ENCODE data around the gene TPM2.

TPM2 gene

DNA sequence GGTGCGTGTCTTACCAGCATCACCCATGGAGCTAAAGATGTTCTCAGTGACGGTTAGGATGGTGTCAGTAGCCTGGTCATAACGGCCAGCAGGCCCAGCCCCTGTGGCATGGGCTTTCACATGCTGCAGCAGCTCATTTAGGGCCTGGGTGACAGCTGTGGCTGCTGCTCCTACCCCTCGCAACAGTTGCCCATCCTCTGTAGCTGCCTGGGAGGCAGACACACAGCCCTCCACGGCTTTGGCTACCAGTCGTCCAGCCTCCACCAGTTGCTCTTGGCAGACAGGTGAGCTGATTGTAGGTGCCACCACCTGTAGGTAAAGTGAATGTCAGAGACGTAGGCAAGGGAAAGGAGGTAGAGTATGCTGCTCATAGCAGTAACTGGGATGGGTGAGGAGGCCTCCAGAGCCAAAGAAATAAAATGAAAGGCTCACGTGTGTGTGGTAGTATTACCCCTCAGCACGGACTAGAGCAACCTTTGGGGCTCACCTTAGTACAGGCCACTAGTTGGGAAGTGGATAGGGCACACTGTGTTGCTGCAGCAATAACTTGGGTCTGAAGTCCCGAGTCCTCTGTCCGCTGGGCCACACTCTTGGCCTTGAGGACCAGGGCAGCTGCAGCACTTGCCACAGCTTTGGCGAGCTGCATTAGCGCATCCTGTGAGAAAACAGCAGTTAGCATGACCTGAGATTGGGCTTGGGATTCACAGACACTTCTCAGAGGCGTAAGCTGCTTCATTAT lies 27.6 kb upstream of the TPM2 start:
- DNase-seq, result no peak

DNA sequence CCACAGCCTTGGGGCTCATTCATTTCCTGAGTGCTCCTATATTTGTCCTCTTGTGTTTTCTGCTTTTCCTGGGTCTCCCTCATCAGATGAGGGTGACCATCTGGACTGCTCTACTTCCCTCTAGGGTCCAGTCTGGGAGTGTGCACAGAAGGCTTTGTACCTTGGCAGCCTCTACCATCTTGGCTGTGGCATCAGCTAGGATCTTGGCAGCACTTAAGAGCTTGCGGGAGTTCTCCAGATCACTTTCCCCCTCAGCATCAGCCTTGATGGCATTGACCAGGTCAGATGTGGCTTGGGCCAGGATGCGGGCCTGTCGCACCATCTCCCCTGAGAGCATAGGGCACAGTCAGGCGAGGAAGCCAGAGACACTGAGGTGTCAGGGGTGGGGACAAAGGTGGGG lies 26.5 kb upstream of the TPM2 start:
- DNase-seq, result no peak

DNA sequence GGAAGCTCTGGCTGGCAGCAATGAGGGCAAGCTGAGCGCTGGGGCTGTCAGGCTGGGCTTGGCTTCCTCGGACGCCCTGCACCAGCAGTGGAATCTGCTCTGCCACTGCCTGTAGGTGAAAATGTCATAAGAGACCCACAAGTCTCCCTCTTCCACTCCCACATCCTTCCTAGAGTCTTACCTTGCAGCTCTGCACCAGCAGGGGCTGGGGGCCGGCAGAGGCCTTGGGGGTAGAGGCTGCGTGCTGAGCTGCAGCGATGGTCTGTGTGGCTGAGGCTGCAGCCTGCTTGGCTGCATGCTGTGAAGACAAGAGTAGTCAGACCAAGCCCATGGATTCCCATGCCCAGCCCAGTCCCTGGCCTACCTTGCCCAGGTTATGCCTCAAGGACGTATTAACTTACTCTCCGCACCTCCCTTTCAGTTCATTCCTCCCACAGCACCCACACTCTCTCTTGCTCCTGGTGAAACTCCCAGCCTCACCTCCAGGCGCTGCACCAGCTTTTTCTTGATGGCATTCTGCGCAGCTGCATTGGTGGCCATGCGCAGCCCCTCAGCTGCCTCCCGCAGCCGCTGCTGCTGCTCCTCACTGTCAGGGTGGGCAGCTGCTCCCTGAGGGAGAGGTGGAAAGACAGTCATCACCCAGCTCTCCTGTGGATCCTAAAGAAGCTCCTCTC lies 25.0 kb upstream of the TPM2 start:
- DNase-seq, result no peak

DNA sequence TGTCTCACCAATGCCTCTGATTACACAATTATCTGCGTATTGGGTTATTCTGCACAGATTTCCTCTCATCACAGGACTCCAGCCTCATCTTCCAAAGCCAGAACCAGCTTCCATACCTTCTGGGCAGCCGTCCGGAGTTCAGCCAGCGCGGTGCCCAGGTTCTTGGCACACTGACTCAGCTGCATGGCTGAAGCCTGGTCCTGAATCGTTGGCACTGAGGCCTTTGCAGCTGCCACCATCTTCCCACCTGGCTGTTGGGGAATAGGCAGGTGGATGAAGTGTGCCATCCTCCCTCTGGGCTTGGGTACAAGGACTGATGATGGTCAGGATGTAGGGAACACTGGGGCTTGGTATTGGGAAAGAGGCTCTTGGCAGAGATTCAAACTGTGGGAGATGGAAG lies 24.4 kb upstream of the TPM2 start:
- DNase-seq, result no peak

DNA sequence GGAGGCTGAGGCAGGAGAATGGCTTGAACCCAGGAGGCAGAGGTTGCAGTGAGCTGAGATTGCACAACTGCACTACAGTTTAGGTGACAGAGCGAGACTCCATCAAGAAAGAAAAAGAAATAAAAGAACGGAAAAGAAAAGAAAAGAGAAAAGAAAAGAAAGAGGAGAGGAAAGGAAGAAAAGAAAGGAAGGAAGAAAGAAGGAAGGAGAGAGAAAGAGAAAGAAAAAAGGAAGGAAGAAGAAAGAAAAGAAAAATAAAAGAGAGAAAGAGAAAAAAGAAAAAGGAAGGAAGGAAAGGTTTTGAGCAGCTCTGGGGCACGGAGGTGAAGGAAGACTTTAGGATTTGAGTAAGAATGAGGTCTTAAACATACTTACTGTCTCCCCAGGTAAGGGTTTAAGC lies 23.9 kb upstream of the TPM2 start:
- DNase-seq, result no peak

DNA sequence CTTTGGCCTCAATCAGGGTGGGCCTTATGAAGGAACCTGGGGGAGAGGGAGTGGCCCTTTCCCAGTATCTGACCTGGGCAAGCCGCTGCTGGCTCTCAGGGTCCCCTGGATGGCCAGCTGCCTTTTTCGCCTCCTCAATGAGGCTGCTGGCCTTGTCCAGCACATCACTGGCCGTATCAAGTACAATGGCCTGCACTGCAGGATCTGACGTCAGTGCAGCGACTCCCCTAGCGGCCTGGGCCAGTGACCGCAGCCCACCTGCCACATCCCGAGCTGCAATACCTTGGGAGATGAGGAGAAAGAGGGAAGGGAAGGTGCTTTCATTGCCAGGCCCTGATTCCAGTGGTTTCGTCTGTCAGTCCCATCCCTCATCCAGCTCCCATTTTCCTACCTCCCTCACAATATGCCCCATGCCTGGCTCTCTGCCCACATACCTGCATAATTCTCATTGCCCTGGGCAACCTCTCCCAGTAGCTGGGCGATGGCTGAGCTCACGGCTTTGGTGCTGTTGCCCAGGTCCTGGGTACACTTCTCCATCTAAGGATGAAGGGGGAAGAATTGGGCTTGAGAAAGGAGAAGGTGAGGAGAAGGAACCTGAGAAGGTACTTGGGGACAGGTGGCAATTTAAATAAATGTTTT lies 23.2 kb upstream of the TPM2 start:
- DNase-seq, result no peak

DNA sequence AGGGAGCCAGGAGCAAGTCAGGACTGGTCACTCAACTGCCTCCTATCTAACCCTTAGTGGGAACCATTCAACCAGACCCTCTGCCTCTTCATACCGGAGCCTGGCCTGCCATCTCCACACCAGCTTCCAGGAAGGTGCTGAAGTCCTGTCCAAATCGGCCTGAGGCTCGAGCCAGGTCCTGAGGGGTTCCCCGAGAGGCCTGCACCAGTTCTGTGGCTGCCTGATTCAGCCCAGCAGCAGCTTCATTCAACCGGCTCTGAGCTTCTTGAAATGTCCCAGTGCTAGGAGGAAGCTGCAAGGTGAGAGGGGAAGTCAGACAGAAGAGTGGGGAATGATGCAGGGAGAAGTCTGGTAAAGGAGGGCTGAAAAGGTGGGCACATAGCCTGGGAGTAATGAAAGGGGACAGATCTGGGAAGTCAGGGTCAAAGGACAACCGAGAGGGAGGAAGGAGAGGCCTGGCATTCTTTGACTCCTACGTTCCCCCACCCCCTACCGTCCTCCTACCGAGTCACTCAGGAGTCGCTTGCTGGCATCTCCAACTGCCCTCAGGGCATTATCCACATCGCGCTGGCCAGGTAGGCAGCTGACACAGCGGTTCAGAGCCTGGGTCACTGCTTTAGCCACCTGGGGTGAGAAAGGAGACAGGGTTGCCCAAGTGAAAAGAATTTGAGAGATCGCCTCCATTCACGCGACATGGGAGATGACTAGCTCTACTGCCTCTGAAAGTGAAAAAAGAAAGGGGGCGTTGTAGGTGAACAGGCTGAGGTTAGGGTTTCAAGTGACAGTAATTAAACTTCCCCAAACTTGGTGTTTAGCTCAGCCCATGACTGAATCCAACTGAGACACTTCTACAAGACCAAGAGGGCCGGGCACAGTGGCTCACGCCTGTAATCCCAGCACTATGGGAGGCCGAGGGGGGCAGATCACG lies 22.0 kb upstream of the TPM2 start:
- no peak for DNase-seq

DNA sequence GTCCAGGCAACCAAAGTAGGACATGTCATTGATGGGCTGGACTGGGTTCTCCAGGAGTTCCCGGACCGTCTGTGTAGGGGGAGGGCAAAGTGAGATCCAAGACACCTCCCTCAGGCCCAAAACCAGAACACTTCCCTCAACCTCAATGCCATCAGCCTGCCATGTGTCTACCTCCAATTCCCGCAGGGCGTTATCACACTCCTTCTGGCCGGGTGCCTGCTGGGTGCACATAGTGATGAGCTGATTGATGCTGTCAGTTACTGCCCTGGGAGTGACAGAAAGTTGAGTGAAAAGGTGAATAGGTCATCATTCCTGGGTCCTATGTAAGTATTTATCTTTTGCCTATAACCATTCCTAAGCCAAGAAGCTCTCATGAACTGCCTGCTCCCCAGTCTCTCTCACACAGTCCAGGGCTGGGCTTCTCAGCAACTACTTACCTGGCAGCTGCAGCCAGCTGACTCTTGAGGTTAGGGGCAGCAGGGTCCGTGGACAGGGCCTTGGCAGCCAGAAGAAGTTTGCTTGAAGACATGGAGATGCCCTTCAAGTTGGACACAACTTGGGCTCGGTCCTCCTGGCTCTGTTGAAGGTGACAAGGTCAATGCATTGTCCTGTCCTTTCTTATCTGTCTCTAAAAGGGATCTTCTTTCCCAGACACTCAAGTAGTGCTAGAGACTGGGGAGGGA lies 21.2 kb upstream of the TPM2 start:
- DNase-seq, result no peak

DNA sequence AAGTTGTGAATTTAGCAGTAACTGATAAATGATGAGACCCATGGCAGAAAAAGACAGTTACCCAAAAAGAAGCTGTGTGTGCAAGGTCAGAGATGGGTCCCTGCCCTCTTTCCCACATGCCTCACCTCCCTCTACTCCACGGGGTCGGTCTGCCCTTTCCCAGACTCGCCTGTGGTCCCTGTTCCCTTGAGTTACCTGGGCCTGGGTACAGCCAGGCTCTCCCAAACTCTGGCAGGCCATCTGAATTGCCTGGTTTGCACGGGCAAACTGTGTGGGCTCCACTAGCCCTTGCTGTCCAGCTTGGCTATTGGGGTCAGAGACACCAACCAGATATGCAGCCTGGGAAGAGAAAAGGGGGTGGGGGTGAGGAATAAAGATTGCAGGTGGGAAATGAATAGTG lies 18.4 kb upstream of the TPM2 start:
- no peak for DNase-seq

DNA sequence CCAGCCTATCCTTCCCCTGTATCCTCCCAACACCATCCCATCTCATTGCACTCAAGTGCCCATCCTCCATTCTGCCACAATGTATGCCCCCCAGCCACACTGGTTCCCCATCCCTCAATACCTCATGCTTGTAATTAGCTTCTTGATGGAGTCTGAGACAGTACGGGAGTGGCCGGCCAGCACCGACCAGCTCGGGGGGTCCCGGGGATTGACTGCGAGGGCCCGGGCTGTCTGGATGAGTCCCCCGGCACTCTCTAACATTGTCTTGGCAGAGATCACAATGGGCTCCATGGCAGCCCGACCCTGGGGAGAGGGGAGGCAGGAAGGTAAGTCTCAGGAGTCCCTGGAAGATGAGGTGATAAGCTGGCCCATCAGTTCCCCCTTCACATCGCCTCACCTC lies 17.2 kb upstream of the TPM2 start:
- no peak for DNase-seq

DNA sequence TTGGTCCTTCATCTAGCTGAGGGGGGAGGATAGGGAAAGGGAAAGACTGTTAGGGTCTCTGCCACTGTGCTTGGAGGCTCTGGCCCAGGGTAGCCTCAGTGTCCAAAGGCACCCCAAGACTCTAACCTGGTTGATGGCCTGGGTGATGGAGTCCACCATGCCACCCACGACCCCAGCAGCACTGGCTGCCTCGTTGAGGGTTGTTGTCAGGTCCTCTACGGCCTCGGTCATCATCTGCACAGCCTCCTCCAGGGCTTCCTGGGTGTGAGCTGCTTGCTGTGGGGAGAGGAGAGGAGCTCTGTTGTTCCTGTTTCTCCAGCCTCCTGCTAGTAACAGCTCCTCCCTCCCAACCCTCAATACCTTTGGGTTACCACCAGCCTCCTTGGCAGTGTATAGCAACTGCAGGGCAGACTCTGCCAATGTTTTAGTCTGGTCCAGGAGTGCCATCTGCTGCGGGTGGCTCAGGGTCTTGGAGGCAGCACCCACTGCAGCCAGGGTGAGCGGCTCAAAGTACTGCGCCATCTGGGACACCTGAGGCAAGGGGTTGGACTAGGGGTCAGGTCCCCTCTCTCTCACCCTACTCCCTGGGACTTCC lies 16.2 kb upstream of the TPM2 start:
- DNase-seq, result no peak

DNA sequence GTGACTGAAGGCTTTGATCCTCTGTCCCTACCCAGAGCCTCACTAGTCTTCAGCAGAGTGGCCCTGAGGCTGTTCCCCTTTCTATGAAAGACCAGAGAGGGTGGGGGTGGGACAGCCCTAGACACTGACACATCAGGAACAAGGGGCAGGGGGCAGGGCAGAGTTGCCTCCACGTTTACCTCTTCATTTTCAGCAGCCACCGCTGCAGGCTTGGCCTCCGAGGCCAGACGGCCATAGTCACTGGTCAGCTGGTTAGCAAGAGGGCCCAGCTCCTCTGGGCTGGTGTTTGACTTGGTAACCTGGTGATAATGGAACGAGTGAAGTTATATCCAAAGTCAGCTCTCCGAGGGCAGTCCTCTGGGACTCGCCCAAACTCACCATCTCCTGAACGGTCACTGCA lies 15.6 kb upstream of the TPM2 start:
- DNase-seq, result no peak

DNA sequence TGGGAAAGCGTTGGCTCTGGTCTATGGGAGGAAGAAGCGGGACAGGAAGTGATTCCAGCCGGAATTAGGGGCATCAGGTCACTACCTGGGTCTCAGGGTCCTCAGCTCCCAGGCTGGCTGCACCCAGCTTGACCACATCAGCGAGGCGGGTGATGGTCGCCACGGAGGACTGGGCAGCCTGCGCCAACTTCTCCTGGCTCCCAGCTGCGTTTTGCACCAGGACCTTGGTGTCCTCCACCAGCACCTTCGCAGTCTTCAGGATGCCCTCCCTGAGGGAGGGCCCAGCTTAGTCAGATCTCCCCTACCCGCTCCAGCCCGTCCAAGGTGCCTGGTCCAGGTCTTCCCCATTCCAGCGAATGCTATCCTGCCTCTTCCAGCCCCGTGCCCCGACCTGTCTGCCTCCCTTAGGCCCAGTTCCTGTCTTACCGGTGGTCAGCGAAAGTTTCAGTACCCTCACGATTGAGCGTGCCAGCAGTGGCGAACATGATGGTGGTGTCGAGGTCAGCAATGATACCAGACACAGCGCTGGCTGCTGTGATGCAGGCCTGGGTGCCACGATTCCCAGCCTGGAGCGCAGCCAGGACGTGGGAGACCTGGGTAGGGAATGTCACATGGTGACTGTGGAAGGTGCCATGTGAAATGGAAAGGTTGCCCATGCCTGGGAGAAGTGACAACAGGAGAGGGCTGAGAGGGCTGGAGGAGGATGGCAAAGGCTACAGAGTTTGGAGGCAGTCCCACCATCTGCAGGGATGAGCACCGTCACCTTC lies 14.4 kb upstream of the TPM2 start:
- no peak for DNase-seq

DNA sequence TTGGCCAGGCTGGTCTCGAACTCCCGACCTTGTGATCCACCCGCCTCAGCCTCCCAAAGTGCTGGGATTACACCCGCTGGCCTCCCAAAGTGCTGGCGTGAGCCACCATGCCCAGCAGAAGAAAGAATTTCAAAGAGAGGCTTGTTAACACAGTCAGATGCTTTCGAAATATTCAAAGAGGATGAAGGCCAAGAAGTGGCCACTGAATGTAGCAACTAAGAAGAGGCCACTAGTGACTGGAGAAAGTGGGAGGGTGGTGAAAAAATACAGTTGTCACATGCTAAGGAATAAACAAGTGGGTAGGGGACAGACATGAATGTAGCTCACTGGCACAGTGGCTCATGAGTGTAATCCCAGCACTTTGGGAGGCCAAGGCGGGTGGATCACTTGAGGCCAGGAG lies 13.0 kb upstream of the TPM2 start:
- no peak for DNase-seq

DNA sequence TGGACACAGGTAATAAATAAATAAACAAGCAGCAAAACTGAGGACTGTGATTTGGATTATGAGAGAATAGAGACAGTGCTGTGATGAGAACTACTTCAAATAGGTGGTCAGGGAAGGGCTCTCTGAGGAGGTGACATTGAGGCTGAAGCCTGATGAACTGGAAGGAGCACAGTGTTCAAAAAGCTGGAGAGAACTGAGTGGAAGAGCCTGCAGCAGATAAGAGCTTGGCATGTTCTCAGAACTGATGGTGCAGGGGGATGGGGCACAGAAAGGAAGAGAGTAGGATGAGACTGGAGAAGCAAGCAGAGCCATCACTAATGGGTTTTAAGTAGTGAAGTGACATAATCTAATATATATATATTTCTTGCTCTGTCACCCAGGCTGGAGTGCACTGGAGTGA lies 11.2 kb upstream of the TPM2 start:
- no peak for DNase-seq

DNA sequence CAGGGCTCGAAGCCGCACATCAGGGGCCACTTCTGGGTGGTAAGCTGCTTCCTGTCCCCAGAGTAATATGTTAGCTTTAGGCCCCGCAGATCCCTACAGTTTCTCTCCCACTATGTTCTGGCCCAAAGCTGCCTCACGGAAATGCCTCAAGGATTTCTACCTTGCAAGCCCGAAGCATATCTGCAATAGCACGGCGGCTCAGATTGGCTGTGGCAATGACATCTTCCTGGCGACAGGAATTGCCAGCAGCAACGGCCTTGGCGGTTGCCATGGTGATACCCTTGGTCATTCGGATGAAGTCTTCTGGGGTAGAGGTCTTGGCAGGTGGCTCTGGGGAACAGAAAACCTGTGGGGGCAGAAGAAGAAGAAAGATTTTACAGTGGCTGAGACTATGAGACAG lies 10.3 kb upstream of the TPM2 start:
- DNase-seq, result no peak

DNA sequence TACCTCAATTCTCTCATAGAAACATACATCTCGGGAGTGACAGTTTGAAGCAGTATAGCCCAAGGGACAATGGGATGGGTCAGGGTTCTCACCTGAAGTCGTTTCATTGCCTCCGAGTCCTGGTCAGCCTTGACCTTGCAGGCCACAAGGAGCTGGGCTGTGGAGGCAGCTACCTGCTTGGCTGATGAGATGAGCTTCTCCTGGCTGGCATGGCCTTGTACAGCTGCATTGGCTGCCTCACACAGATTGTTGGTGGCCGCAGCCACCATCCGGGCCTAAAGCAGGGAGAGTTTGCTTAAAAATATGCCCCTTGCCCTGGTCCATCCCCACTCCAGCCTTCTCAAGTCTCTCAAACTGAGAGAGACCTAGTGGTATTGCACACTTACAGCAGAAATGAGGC lies 8.5 kb upstream of the TPM2 start:
- no peak for DNase-seq

DNA sequence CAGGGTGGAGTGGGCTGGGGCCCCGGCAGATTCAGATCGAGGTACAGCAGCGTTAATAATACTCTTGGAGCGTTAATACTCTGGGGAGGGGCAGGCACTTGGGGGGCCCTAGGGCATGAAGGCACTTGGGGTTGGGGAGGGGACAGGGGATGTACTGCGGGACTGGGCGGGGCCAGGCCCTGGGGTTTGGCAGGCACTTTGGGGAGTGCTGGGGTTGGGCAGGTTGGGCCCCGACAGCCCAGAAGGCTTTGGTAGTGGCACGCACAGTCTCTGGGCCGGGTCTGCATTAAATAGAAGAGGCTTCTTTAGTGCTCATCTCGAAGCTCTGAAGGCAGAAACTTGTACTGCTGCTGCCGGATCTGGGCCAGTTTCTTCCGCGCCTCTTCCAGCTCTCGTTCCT lies 7.8 kb upstream of the TPM2 start:
- no peak for DNase-seq

DNA sequence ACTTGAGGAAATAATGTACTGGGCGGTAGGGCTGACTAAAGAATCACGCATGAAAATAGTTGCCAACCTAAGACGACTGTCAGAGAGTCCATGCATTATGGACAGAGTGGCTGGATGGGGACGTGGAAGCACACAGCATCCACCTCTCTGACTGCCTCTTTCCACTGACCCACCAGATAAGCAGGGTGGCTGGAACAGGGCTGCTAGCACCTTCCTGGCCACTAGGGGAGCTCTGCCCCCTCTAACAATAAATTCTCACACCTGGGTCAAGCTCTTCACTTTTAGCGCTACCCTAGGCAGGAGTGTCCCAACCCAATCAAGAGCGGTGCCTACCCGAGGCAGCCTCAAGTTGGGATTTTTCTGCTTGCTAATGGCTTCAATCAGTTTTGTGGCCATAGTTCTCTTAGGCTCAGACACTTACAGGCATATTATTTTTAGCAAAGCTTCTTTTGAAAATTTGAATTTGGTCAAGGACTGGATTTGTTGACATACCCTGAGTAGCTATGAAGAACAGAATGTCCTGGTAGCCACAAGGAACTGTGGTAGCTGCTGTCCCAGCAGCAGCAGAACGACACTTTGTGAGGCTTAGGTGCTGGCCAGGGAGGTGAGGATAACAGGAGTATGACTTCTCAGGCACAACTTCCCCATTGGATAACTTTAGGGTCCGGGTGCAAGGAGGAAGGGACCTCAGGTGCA lies 6.9 kb upstream of the TPM2 start:
- DNase-seq, result peak; percentile 72 to 74

DNA sequence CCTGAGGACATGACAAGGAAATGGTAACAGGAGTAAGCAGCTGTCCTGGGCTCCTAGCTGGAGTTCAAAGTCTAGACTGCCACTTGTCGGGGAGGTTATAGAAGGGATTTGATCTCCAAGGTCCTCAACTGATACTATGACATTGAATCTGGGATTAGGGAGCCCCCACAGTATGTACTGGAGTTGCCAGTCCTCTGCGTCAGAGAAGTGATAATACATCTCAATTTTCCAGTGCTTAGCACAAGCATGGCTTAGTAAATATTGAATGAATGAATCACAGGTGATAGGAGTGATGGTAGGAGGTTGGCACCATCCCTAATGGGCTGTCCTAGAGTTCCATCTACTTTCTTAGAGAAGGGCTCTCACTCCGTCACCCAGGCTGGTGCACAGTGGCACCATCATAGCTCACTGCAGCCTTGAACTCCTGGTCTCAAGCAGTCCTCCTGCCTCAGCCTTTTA lies 6.2 kb upstream of the TPM2 start:
- no peak for DNase-seq
